ENCODE data around the gene PSMA5. TPM values are rescaled to one million over a fixed set of nuclear protein-coding genes. Genes with fewer than 3 reads are reported as not detected.

Gene PSMA5
- total and polyA plus RNA-seq, 2 of the 13 experiments (the other 11 are each of a cell fraction or from before 2014, with no cell fraction given) = 140 to 169 TPM

DNA sequence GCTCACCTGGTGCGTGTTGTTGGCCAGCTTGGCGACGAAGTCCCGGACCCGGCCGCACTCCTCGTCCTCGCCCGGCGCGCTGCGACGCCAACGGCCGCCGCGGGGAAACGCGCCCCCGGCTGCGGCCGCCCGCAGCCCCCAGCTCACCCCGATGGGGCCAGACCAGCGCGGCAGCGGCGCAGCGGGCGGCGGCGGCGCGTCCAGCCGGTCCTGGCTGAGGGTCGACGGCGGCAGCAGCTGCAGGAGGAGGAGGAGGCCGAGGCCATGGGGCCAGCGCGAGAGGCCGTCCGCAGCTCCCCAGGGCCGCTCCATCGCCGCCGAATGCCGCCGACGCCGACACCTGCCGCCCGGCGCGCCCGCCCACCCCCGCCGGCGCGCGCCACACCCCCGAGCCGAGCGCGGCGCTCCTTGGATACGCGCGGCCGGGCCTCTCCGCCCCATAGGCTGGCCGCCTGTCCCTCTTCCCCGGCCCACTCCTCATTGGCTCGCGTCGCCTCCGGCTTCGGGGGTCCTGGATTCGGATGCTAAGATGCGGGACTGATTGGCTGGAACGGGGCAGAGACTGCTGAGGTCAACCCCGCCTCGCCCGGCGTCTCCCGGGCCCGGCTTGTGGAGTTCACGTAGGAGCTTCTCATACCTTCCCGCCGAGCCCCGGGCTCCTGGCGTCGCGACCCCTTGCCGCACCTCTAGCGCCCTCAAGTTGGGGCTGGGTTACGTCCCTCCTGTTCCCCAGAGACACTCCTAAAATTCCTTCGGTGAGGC lies 28.5 kb downstream of the PSMA5 start, which contains the start of gene SORT1 (continued):
- TF ChIP-seq, protein P1, sequence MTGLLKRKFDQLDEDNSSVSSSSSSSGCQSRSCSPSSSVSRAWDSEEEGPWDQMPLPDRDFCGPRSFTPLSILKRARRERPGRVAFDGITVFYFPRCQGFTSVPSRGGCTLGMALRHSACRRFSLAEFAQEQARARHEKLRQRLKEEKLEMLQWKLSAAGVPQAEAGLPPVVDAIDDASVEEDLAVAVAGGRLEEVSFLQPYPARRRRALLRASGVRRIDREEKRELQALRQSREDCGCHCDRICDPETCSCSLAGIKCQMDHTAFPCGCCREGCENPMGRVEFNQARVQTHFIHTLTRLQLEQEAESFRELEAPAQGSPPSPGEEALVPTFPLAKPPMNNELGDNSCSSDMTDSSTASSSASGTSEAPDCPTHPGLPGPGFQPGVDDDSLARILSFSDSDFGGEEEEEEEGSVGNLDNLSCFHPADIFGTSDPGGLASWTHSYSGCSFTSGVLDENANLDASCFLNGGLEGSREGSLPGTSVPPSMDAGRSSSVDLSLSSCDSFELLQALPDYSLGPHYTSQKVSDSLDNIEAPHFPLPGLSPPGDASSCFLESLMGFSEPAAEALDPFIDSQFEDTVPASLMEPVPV (CRISPR knock-in tag; IDR thresholded peaks at IDR 0.05) = no peak
- TF ChIP-seq, protein P2, sequence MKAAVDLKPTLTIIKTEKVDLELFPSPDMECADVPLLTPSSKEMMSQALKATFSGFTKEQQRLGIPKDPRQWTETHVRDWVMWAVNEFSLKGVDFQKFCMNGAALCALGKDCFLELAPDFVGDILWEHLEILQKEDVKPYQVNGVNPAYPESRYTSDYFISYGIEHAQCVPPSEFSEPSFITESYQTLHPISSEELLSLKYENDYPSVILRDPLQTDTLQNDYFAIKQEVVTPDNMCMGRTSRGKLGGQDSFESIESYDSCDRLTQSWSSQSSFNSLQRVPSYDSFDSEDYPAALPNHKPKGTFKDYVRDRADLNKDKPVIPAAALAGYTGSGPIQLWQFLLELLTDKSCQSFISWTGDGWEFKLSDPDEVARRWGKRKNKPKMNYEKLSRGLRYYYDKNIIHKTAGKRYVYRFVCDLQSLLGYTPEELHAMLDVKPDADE (CRISPR knock-in tag; IDR thresholded peaks at IDR 0.05) = no peak
- TF ChIP-seq, protein P3, sequence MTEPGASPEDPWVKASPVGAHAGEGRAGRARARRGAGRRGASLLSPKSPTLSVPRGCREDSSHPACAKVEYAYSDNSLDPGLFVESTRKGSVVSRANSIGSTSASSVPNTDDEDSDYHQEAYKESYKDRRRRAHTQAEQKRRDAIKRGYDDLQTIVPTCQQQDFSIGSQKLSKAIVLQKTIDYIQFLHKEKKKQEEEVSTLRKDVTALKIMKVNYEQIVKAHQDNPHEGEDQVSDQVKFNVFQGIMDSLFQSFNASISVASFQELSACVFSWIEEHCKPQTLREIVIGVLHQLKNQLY (CRISPR knock-in tag; IDR thresholded peaks at IDR 0.05) = no peak
- TF ChIP-seq ZMYM2 (CRISPR knock-in tag; IDR thresholded peaks at IDR 0.05) = no peak
- no peak for TF ChIP-seq ZNF660 (CRISPR knock-in tag; IDR thresholded peaks at IDR 0.05; ENCODE audit: borderline replicate concordance, low read depth)
- TF ChIP-seq JARID2 (CRISPR knock-in tag; IDR thresholded peaks at IDR 0.05; ENCODE audit: insufficient replicate concordance) = no peak
- no peak for TF ChIP-seq ZSCAN21 (CRISPR knock-in tag; IDR thresholded peaks at IDR 0.05; ENCODE audit: borderline replicate concordance)
- TF ChIP-seq ZFP36 (IDR thresholded peaks at IDR 0.05; ENCODE audit: borderline replicate concordance, low read depth, low read length, partially characterized antibody) = no peak
- TF ChIP-seq, protein P4, sequence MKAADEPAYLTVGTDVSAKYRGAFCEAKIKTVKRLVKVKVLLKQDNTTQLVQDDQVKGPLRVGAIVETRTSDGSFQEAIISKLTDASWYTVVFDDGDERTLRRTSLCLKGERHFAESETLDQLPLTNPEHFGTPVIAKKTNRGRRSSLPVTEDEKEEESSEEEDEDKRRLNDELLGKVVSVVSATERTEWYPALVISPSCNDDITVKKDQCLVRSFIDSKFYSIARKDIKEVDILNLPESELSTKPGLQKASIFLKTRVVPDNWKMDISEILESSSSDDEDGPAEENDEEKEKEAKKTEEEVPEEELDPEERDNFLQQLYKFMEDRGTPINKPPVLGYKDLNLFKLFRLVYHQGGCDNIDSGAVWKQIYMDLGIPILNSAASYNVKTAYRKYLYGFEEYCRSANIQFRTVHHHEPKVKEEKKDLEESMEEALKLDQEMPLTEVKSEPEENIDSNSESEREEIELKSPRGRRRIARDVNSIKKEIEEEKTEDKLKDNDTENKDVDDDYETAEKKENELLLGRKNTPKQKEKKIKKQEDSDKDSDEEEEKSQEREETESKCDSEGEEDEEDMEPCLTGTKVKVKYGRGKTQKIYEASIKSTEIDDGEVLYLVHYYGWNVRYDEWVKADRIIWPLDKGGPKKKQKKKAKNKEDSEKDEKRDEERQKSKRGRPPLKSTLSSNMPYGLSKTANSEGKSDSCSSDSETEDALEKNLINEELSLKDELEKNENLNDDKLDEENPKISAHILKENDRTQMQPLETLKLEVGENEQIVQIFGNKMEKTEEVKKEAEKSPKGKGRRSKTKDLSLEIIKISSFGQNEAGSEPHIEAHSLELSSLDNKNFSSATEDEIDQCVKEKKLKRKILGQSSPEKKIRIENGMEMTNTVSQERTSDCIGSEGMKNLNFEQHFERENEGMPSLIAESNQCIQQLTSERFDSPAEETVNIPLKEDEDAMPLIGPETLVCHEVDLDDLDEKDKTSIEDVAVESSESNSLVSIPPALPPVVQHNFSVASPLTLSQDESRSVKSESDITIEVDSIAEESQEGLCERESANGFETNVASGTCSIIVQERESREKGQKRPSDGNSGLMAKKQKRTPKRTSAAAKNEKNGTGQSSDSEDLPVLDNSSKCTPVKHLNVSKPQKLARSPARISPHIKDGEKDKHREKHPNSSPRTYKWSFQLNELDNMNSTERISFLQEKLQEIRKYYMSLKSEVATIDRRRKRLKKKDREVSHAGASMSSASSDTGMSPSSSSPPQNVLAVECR (CRISPR knock-in tag; IDR thresholded peaks at IDR 0.05; ENCODE audit: borderline replicate concordance) = peak; percentile 65; the same call in 1 of the 2 replicates
- TF ChIP-seq, protein P5, sequence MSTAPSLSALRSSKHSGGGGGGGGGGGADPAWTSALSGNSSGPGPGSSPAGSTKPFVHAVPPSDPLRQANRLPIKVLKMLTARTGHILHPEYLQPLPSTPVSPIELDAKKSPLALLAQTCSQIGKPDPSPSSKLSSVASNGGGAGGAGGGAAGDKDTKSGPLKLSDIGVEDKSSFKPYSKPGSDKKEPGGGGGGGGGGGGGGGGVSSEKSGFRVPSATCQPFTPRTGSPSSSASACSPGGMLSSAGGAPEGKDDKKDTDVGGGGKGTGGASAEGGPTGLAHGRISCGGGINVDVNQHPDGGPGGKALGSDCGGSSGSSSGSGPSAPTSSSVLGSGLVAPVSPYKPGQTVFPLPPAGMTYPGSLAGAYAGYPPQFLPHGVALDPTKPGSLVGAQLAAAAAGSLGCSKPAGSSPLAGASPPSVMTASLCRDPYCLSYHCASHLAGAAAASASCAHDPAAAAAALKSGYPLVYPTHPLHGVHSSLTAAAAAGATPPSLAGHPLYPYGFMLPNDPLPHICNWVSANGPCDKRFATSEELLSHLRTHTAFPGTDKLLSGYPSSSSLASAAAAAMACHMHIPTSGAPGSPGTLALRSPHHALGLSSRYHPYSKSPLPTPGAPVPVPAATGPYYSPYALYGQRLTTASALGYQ (CRISPR knock-in tag; IDR thresholded peaks at IDR 0.05) = no peak
- peak; percentile 52; the same call in 1 of the 2 replicates for TF ChIP-seq PHF8 (CRISPR knock-in tag; IDR thresholded peaks at IDR 0.05)
- no peak for TF ChIP-seq TAF15 (IDR thresholded peaks at IDR 0.05; ENCODE audit: low read depth, low read length, poor library complexity, severe bottlenecking)
- no peak for TF ChIP-seq TEAD2 (CRISPR knock-in tag; IDR thresholded peaks at IDR 0.05)
- TF ChIP-seq ONECUT2 (CRISPR knock-in tag; IDR thresholded peaks at IDR 0.05) = no peak
- TF ChIP-seq, protein P6, sequence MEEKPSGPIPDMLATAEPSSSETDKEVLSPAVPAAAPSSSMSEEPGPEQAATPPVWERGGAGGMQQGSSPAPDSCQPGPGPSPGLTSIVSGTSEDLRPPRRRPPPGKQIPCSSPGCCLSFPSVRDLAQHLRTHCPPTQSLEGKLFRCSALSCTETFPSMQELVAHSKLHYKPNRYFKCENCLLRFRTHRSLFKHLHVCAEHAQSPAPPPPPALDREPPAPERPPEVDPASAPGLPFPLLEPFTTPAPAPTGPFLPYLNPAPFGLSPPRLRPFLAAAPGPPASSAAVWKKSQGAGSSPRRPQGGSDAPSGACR (CRISPR knock-in tag; IDR thresholded peaks at IDR 0.05) = no peak
- TF ChIP-seq ZMAT3 (CRISPR knock-in tag; conservative IDR thresholded peaks at IDR 0.05) = no peak
- no peak for TF ChIP-seq HOXA9 (CRISPR knock-in tag; IDR thresholded peaks at IDR 0.05; ENCODE audit: borderline replicate concordance)
- no peak for TF ChIP-seq SUZ12 (IDR thresholded peaks at IDR 0.05; ENCODE audit: low read depth, low read length)
- TF ChIP-seq SAP130 (CRISPR knock-in tag; IDR thresholded peaks at IDR 0.05; ENCODE audit: low read depth) = peak; percentile 89
